ENCODE data around the gene AQP7. TPM values are rescaled to one million over a fixed set of nuclear protein-coding genes. Genes with fewer than 3 reads are reported as not detected.

The AQP7 gene
- total RNA-seq, 1 experiment from 2014 or later: 0.59 TPM

DNA sequence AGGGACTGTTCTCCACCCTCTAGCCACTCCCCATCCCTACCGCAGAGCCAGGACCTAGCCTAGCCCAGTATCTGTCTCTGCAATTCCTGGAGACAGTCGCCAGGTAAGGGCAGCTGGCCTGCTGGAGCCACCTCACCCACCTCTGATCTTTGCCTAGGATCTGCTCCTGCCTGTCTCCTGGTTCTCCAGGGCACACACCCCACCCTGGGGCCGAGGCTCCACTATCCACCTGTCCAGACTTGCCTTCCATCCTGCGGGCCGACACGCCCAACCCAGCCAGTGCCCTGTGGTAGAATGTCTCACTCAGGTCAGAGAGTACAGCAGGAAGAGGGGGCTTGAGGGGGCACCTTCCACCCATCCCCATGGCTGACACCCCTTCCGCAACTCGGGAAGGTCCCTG, 15.7 kb upstream of the AQP7 start:
- no peak for TF ChIP-seq EZH2 (IDR thresholded peaks at IDR 0.05; ENCODE audit: low read depth)
- TF ChIP-seq, protein P1, sequence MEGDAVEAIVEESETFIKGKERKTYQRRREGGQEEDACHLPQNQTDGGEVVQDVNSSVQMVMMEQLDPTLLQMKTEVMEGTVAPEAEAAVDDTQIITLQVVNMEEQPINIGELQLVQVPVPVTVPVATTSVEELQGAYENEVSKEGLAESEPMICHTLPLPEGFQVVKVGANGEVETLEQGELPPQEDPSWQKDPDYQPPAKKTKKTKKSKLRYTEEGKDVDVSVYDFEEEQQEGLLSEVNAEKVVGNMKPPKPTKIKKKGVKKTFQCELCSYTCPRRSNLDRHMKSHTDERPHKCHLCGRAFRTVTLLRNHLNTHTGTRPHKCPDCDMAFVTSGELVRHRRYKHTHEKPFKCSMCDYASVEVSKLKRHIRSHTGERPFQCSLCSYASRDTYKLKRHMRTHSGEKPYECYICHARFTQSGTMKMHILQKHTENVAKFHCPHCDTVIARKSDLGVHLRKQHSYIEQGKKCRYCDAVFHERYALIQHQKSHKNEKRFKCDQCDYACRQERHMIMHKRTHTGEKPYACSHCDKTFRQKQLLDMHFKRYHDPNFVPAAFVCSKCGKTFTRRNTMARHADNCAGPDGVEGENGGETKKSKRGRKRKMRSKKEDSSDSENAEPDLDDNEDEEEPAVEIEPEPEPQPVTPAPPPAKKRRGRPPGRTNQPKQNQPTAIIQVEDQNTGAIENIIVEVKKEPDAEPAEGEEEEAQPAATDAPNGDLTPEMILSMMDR (conservative IDR thresholded peaks at IDR 0.05): no peak

DNA sequence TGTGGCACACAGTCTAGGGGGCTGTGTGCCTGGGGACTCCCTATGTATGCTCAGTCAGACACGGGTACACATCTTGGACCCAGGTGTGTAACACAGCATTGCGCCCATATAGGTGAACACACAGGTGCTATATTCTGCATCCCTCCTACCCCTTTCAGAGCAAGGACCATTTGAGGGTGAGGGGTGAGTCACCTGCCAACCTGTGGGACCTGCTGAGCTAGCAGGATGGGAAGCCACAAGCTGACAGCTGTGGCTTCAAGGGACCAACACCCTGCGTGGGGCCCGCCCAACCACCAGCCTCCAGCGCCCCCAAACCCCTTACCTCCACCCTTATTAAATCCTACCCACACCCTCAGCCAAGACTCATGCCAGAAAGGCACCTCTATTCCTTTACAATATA, 14.6 kb upstream of the AQP7 start:
- CTCF ChIA-PET: no interaction called here
- H4K20me1 ChIP-seq (ENCODE audit: insufficient read depth): no peaks in the 10 kb centered on the region
- no peak overlapping the region for H3K27ac ChIP-seq
- H3K4me3 ChIP-seq: no peak overlapping the region
- DNase-seq: no peak
- TF ChIP-seq, protein P1 (conservative IDR thresholded peaks at IDR 0.05): no peak
- no peak for TF ChIP-seq EZH2 (IDR thresholded peaks at IDR 0.05; ENCODE audit: low read depth)
- POLR2A ChIA-PET (ENCODE audit: unreplicated experiment): no interaction called here
- H3K4me1 ChIP-seq (replicated peaks; ENCODE audit: insufficient read depth): peaks cover 27% of the 10 kb centered on the region
- H3K27me3 ChIP-seq (ENCODE audit: insufficient read depth, low read depth): no peaks in the 10 kb centered on the region
- no peaks in the 10 kb centered on the region for H3K79me2 ChIP-seq (ENCODE audit: low read depth)
- no peak overlapping the region for H2AFZ ChIP-seq
- BruUV-seq (replicated peaks): no TSS peak
- intact Hi-C loops (cut with micrococcal nuclease; ENCODE audit: unreplicated experiment): loop anchor here (5.0 kb wide), 1 partner anchor 35 kb away; no protein-coding TSS in a partner anchor
- no peaks in the 10 kb centered on the region for H3K9me2 ChIP-seq (ENCODE audit: insufficient read depth)
- H3F3A ChIP-seq (ENCODE audit: insufficient read depth, low read depth): 0 out of 2 replicates have a peak, but pooled peaks cover 6% of the 10 kb centered on the region
- H3K4me2 ChIP-seq: no peak overlapping the region
- H3K36me3 ChIP-seq (ENCODE audit: low read depth): no peaks in the 10 kb centered on the region
- no peaks in the 10 kb centered on the region for H3K9me3 ChIP-seq (ENCODE audit: insufficient read depth, low read depth)

More for the DNA sequence above, 15.7 kb upstream of the AQP7 start:
- H3K36me3 ChIP-seq (ENCODE audit: low read depth): no peaks in the 10 kb centered on the region
- peak in 1 of 2 experiments; percentile 70 for DNase-seq
- 0 out of 2 replicates have a peak, but pooled peaks cover 6% of the 10 kb centered on the region for H3F3A ChIP-seq (ENCODE audit: insufficient read depth, low read depth)
- no peaks in the 10 kb centered on the region for H3K9me3 ChIP-seq (ENCODE audit: insufficient read depth, low read depth)
- H3K27me3 ChIP-seq (ENCODE audit: insufficient read depth, low read depth): no peaks in the 10 kb centered on the region
- H3K27ac ChIP-seq: no peak overlapping the region
- no peaks in the 10 kb centered on the region for H4K20me1 ChIP-seq (ENCODE audit: insufficient read depth)
- no peak overlapping the region for H2AFZ ChIP-seq
- intact Hi-C loops (cut with micrococcal nuclease; ENCODE audit: unreplicated experiment): loop anchor here (5.0 kb wide), 1 partner anchor 34 kb away; no protein-coding TSS in a partner anchor
- CTCF ChIA-PET: interaction anchor here (0.6 kb wide), 1 partner anchor 29 kb away, joined by 3 read pairs; the partner anchor contains the start of gene AQP3
- no peaks in the 10 kb centered on the region for H3K79me2 ChIP-seq (ENCODE audit: low read depth)
- BruUV-seq (replicated peaks): no TSS peak
- POLR2A ChIA-PET (ENCODE audit: unreplicated experiment): interaction anchor here (0.6 kb wide), 1 partner anchor 203 kb away, joined by 4 read pairs; no protein-coding TSS in a partner anchor
- no peak overlapping the region for H3K4me3 ChIP-seq
- no peak overlapping the region for H3K4me2 ChIP-seq
- H3K4me1 ChIP-seq (replicated peaks; ENCODE audit: insufficient read depth): peaks cover 27% of the 10 kb centered on the region
- H3K9me2 ChIP-seq (ENCODE audit: insufficient read depth): no peaks in the 10 kb centered on the region

DNA sequence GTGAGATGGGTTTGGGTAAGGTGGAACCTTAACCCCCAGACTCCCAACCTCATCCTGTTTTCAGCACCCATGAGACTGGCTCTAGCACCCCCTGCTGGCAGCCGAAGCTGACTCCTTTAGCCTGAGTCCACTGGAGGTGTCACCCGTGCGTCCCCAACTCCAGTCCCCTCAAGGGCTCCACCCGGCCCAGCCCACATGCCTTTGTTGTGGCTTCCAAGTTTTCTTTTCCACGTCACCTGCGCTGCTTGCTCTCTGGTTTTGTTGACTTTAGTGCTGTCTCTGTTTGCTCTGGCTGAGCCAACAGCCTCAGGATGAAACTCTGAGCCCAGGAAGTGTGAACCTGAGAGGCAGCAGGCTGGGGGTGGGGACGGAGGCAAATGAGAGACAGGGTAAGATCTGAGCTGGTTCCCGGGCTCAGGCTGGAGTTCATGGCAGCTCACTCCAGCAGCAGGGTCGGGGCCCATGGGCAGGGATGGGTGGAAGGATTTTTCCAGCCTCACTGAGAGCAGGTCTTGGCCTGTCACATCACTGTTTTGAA, 13.2 kb upstream of the AQP7 start:
- H3K9me3 ChIP-seq (ENCODE audit: insufficient read depth, low read depth): no peaks in the 10 kb centered on the region
- intact Hi-C loops (cut with micrococcal nuclease; ENCODE audit: unreplicated experiment): loop anchor here (5.0 kb wide), 1 partner anchor 37 kb away; no protein-coding TSS in a partner anchor
- POLR2A ChIA-PET (ENCODE audit: unreplicated experiment): interaction anchor here (0.5 to 0.7 kb wide), 2 partner anchors 21 to 25 kb away, joined by 3 to 9 read pairs; no protein-coding TSS in a partner anchor

More for the DNA sequence above, 13.2 kb upstream of the AQP7 start:
- Histone ChIP-seq H3K79me2 (ENCODE audit: low read depth) (no peaks in the 10 kb centered on the region), H2AFZ (no peak overlapping the region), H4K20me1 (ENCODE audit: insufficient read depth) (no peaks in the 10 kb centered on the region), H3K4me2 (peak overlapping the region; percentile 61), H3K36me3 (ENCODE audit: low read depth) (no peaks in the 10 kb centered on the region), H3K4me1 (replicated peaks; ENCODE audit: insufficient read depth) (peaks cover 27% of the 10 kb centered on the region), H3K27me3 (ENCODE audit: insufficient read depth, low read depth) (no peaks in the 10 kb centered on the region), H3F3A (ENCODE audit: insufficient read depth, low read depth) (no peaks in the 10 kb centered on the region), H3K9me2 (ENCODE audit: insufficient read depth) (no peaks in the 10 kb centered on the region), H3K27ac (peak overlapping the region; percentile 22; the same call in 1 of the 2 replicates), H3K4me3 (no peak overlapping the region)
- TF ChIP-seq EZH2 (IDR thresholded peaks at IDR 0.05; ENCODE audit: low read depth): no peak
- TF ChIP-seq, protein P1 (conservative IDR thresholded peaks at IDR 0.05): peak; percentile 83
- peak; percentile 80 to 95 for DNase-seq
- CTCF ChIA-PET: interaction anchor here (0.6 to 2.0 kb wide), 7 partner anchors 12 to 51 kb away, joined by 3 to 17 read pairs (median 7); partner anchors contain the start of gene AQP3
- BruUV-seq (replicated peaks): no TSS peak
